Measurements from ENCODE around the gene KCNH3. TPM values are rescaled to one million over a fixed set of nuclear protein-coding genes. Genes with fewer than 3 reads are reported as not detected.
"Not testable (repeated sequence)": the region's sequence is repeated elsewhere in the genome, so short reads cannot be mapped to it uniquely, and the experiment has no call there.

The KCNH3 gene
- total RNA-seq, 1 donor from 2014 or later, result 2.3 TPM

DNA sequence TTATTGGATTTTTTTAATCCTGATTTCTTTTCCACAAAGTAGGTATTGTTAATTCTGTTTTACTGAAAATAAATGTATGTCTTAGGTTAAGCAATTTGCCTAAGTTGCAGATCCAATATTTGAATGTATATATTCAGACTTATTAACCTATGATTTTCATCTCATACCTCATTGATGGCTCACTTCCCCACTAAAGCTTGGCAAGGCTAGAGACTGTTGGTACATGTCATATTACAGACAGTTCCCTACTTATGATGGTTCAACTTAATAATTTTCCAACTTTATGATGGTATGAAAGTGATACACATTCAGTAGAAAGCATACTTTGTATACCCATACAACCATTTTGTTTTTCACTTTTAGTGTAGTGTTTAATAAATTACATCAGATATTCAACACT is 33.2 kb upstream of the KCNH3 start:
- no peaks in the 10 kb centered on the region for H3K9me3 ChIP-seq
- H3K27ac ChIP-seq, result no peak overlapping the region
- no peak overlapping the region for H3K4me3 ChIP-seq
- no peaks in the 10 kb centered on the region for H3K4me1 ChIP-seq
- intact Hi-C loops (cut with DNase I), result no loop called here
- H3K36me3 ChIP-seq, result peaks cover 12% of the 10 kb centered on the region
- ATAC-seq (no peak), DNase-seq (no peak)
- no peaks in the 10 kb centered on the region for H3K27me3 ChIP-seq (ENCODE audit: low read depth)
- TF ChIP-seq, protein P1, sequence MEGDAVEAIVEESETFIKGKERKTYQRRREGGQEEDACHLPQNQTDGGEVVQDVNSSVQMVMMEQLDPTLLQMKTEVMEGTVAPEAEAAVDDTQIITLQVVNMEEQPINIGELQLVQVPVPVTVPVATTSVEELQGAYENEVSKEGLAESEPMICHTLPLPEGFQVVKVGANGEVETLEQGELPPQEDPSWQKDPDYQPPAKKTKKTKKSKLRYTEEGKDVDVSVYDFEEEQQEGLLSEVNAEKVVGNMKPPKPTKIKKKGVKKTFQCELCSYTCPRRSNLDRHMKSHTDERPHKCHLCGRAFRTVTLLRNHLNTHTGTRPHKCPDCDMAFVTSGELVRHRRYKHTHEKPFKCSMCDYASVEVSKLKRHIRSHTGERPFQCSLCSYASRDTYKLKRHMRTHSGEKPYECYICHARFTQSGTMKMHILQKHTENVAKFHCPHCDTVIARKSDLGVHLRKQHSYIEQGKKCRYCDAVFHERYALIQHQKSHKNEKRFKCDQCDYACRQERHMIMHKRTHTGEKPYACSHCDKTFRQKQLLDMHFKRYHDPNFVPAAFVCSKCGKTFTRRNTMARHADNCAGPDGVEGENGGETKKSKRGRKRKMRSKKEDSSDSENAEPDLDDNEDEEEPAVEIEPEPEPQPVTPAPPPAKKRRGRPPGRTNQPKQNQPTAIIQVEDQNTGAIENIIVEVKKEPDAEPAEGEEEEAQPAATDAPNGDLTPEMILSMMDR (IDR thresholded peaks at IDR 0.05), result no peak

DNA sequence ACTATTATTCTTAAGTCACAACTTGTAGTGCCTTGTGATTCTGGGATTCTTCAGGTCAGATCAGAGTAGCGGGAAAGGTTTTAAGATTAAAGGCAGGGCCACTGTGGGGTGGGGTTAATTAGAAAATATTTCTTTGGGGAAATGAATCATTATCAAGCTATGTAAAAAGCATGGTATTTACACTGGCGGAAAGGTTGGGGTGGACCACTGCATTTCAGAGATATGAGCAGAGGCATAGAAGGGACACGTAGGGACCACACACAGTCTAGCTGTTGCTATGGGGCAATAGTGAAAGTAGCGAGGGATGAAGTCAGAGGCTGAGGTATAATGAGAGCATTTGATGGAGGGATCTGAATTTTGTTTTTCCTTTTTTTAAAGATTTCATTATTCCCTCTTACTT is 31.7 kb upstream of the KCNH3 start:
- Histone ChIP-seq H3K9me3 (no peaks in the 10 kb centered on the region), H3K4me1 (no peaks in the 10 kb centered on the region), H3K27ac (no peak overlapping the region), H3K36me3 (peaks cover 3% of the 10 kb centered on the region), H3K27me3 (ENCODE audit: low read depth) (no peaks in the 10 kb centered on the region), H3K4me3 (no peak overlapping the region)
- ATAC-seq, result no peak
- DNase-seq, result no peak
- TF ChIP-seq, protein P1 (IDR thresholded peaks at IDR 0.05), result no peak
- intact Hi-C loops (cut with DNase I), result no loop called here

DNA sequence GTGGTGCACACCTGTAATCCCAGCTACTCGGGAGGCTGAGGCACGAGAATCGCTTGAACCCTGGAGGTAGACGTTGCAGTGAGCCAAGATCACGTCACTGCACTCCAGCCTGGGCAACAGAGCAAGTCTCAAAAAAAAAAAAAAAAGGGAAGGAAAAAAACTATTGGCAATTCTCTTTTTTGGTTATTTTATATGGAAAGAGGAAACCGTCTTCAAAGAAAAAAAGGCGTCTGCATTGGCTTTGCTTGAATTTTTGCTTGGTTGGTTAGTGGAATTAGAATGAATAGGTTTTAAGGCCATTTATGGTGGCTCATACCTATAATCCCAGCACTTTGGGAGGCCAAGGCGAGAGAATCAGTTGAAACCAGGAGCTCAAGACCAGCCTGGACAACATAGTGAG is 29.1 kb upstream of the KCNH3 start:
- H3K9me3 ChIP-seq; intact Hi-C loops (cut with DNase I); ATAC-seq; H3K4me3 ChIP-seq; H3K36me3 ChIP-seq; H3K27me3 ChIP-seq (ENCODE audit: low read depth); DNase-seq; H3K27ac ChIP-seq; H3K4me1 ChIP-seq: not testable (repeated sequence)

DNA sequence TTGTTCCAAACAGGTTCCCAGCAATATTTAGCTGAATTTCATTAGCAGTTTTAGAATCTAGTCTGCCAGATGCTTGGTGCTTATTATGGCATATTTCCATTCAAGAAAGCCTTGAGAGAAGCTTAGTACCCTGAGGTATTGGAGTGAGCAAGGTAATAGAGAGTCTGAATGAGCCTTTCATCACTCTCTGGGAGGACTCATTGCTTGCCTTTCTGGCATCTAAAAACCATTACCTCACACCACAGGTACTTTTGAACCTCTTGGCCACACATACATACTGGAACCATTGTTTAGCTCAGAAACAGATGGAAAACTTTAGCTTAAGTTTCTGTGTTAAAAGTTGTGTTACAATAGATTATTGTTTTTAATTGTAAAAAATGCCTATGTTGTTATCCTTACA is 27.4 kb upstream of the KCNH3 start:
- H3K4me1 ChIP-seq, result no peaks in the 10 kb centered on the region
- no peaks in the 10 kb centered on the region for H3K9me3 ChIP-seq
- TF ChIP-seq, protein P1 (IDR thresholded peaks at IDR 0.05), result no peak
- H3K4me3 ChIP-seq, result no peak overlapping the region
- no peak for ATAC-seq
- H3K27me3 ChIP-seq (ENCODE audit: low read depth), result no peaks in the 10 kb centered on the region
- intact Hi-C loops (cut with DNase I), result no loop called here
- H3K36me3 ChIP-seq, result peaks cover 3% of the 10 kb centered on the region
- DNase-seq, result no peak
- no peak overlapping the region for H3K27ac ChIP-seq

DNA sequence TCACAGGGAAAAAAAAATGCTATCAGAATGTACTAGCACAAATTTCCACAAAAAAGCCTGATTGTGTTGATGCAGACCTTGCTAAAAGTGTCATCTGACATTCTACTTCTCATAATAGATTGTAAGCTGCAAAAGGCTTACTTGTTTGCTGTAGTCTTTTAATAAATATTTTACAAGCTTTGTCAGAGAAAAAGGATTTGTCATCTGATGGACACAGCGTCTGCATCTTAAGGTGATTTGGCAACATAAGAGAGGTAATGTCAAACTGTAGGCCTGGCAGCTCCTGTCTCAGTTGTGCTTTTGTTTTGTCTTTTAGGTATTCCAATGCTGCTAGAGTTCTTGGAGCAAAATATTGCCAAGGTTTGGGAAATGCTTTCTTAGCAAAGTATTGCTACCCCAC is 26.3 kb upstream of the KCNH3 start:
- no peaks in the 10 kb centered on the region for H3K9me3 ChIP-seq

DNA sequence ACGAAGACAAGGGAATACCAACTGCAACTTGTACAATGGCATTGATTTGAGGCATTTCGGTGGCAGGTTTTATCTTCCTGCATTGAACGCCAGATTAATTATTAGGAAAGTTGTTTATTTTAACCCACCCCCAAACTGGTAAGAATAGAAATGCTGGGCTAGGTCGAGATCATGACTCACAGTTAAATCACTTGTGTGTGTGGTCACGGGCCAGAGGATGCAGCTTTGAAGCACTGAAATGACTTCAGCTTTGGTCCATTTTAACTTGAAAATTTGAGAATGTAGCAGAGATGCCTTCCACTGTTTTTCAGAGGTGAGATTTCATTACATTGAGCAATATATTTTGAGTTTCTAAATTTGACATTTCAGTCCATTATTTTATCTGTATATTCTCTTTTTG is 23.6 kb upstream of the KCNH3 start:
- ATAC-seq (no peak), DNase-seq (no peak)
- Histone ChIP-seq H3K4me3 (no peak overlapping the region), H3K9me3 (no peaks in the 10 kb centered on the region), H3K27me3 (ENCODE audit: low read depth) (no peaks in the 10 kb centered on the region), H3K4me1 (no peaks in the 10 kb centered on the region), H3K36me3 (no peaks in the 10 kb centered on the region), H3K27ac (no peak overlapping the region)
- TF ChIP-seq, protein P1 (IDR thresholded peaks at IDR 0.05), result no peak
- intact Hi-C loops (cut with DNase I), result loop anchor here (5.0 kb wide), 1 partner anchor 158 kb away; no protein-coding TSS in a partner anchor

More for the DNA sequence above, 26.3 kb upstream of the KCNH3 start:
- TF ChIP-seq, protein P1 (IDR thresholded peaks at IDR 0.05), result no peak
- H3K36me3 ChIP-seq, result no peaks in the 10 kb centered on the region
- no peak overlapping the region for H3K27ac ChIP-seq
- H3K4me3 ChIP-seq, result no peak overlapping the region
- no peaks in the 10 kb centered on the region for H3K27me3 ChIP-seq (ENCODE audit: low read depth)
- H3K4me1 ChIP-seq, result no peaks in the 10 kb centered on the region
- intact Hi-C loops (cut with DNase I), result no loop called here
- DNase-seq (no peak), ATAC-seq (no peak)
